Measurements from ENCODE around the gene SLC43A1. TPM values are rescaled to one million over a fixed set of nuclear protein-coding genes. Genes with fewer than 3 reads are reported as not detected.

Gene SLC43A1
- total RNA-seq, 1 donor from 2014 or later = 11.7 TPM

GRCh38 chr11:57479021-57479663 lies 36.4 kb downstream of the SLC43A1 start:
- no peak for DNase-seq

GRCh38 chr11:57477507-57478189 lies 37.9 kb downstream of the SLC43A1 start:
- DNase-seq = no peak

- DNase-seq = no peak
Observed at GRCh38 chr11:57476757-57477506, 38.6 kb downstream of the SLC43A1 start.

- DNase-seq = no peak
Observed at GRCh38 chr11:57476047-57476756, 39.3 kb downstream of the SLC43A1 start.

GRCh38 chr11:57475671-57476046 lies 39.8 kb downstream of the SLC43A1 start:
- DNase-seq = no peak

GRCh38 chr11:57475191-57475590 lies 40.3 kb downstream of the SLC43A1 start:
- DNase-seq = no peak

GRCh38 chr11:57474803-57475115 lies 40.7 kb downstream of the SLC43A1 start:
- no peak for DNase-seq

GRCh38 chr11:57474017-57474802 lies 41.3 kb downstream of the SLC43A1 start:
- no peak for DNase-seq

GRCh38 chr11:57473285-57473841 lies 42.1 kb downstream of the SLC43A1 start:
- no peak for DNase-seq

- DNase-seq = no peak
Observed at GRCh38 chr11:57471496-57471895, 44.0 kb downstream of the SLC43A1 start.

GRCh38 chr11:57469268-57469667 lies 46.2 kb downstream of the SLC43A1 start:
- DNase-seq = no peak

GRCh38 chr11:57468276-57468675 lies 47.2 kb downstream of the SLC43A1 start:
- no peak for DNase-seq

GRCh38 chr11:57467508-57468157 lies 47.9 kb downstream of the SLC43A1 start:
- no peak for DNase-seq

GRCh38 chr11:57466680-57467079 lies 48.8 kb downstream of the SLC43A1 start:
- no peak for DNase-seq

- DNase-seq = no peak
Observed at GRCh38 chr11:57464539-57465181, 50.8 kb downstream of the SLC43A1 start.

- DNase-seq = no peak
Observed at GRCh38 chr11:57463671-57464538, 51.6 kb downstream of the SLC43A1 start.

- no peak for DNase-seq
Observed at GRCh38 chr11:57462597-57462996, 52.9 kb downstream of the SLC43A1 start.

- DNase-seq = no peak
Observed at GRCh38 chr11:57461841-57462489, 53.5 kb downstream of the SLC43A1 start.

Data from skin of body (tissue), 2 donors.